Superior temporal gyrus (tissue), 1 donor: ENCODE results near the gene SBNO2.
"Not testable (repeated sequence)": the region's sequence is repeated elsewhere in the genome, so short reads cannot be mapped to it uniquely, and the experiment has no call there.

Experiments used
- DNase-seq: peaks from one replicate; pipeline ENCODE4 v3.0.0-alpha.2; 2016; ENCODE audit errors: extremely low spot score

The SBNO2 gene

GRCh38 chr19:1118999-1119398 lies 55.1 kb downstream of the SBNO2 start:
- no peak for DNase-seq

GRCh38 chr19:1117654-1118053 lies 56.4 kb downstream of the SBNO2 start:
- DNase-seq, result no peak

GRCh38 chr19:1116726-1117581 lies 57.1 kb downstream of the SBNO2 start:
- DNase-seq, result no peak

- DNase-seq, result no peak
These were observed 58.2 kb downstream of the SBNO2 start for GRCh38 chr19:1115646-1116420.

- not testable (repeated sequence) for DNase-seq
These were observed 59.3 kb downstream of the SBNO2 start for GRCh38 chr19:1114728-1115127.

- DNase-seq, result no peak
These were observed 60.0 kb downstream of the SBNO2 start for GRCh38 chr19:1113986-1114483.

GRCh38 chr19:1113030-1113985 lies 60.8 kb downstream of the SBNO2 start:
- peak; percentile 89 for DNase-seq

GRCh38 chr19:1112268-1113029 lies 61.6 kb downstream of the SBNO2 start:
- no peak for DNase-seq

GRCh38 chr19:1111641-1112267 lies 62.3 kb downstream of the SBNO2 start:
- DNase-seq, result no peak

GRCh38 chr19:1110809-1111640 lies 63.0 kb downstream of the SBNO2 start:
- no peak for DNase-seq

GRCh38 chr19:1109697-1110671 lies 64.1 kb downstream of the SBNO2 start:
- no peak for DNase-seq

GRCh38 chr19:1109032-1109551 lies 65.0 kb downstream of the SBNO2 start:
- DNase-seq, result no peak

- no peak for DNase-seq
These were observed 65.6 kb downstream of the SBNO2 start for GRCh38 chr19:1108291-1109031.

GRCh38 chr19:1107661-1108261 lies 66.3 kb downstream of the SBNO2 start:
- DNase-seq, result no peak

GRCh38 chr19:1106841-1107660 lies 67.0 kb downstream of the SBNO2 start:
- no peak for DNase-seq
